NCI-H2107 treated with DMSO at 0.1 percent for 48 hours (cell line): ENCODE results near the gene WDR70.
A peak's percentile ranks its signal among the peaks of the same experiment; 100 is the strongest.
"Not testable (repeated sequence)": the region's sequence is repeated elsewhere in the genome, so short reads cannot be mapped to it uniquely, and the experiment has no call there.

ENCODE experiments used
- DNase-seq: peaks from one replicate; lab custom pipeline; 2025; ENCODE audit not compliant: unreplicated experiment; lab: John Stamatoyannopoulos, UW

WDR70 gene

GRCh38 chr5:37628876-37629275 is 249.8 kb downstream of the WDR70 start:
- no peak for DNase-seq

DNA sequence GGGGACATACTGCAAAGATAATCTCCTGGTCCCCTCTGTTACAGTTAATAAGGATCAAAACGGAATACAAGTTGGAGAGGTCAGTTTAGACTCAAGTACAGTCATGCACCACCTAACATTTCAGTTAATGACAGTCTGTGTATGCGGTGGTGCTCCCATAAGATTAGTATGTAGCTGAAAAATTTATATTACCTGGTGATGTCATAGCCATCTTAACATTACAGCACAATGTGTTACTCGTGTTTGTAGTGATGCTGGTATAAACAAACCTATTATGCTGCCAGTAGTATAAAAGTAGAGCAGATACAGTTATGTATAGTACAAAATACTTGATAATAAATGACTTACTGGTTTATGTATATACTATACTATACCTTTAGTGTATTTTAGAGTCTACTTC is 252.8 kb downstream of the WDR70 start:
- no peak for DNase-seq

GRCh38 chr5:37637165-37637845 is 258.2 kb downstream of the WDR70 start:
- no peak for DNase-seq

DNA sequence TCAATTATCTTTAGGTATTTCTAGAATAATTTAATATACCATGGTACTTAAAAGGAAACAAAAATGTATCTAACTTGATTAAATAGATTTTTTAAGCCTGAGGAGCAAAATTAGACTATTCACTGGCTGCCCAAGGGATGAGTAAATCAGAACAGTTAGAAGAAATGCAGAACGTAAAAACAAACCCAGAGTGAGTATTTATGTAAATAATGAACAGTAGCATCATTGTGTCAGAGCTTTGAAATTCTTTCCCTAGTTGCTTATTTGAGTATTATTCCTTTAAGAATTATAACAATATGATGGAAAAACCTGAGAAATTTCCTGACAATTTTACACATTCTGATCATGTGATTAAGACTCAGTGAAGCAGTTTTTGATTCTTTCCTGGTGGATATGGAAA is 259.8 kb downstream of the WDR70 start:
- DNase-seq: no peak

DNA sequence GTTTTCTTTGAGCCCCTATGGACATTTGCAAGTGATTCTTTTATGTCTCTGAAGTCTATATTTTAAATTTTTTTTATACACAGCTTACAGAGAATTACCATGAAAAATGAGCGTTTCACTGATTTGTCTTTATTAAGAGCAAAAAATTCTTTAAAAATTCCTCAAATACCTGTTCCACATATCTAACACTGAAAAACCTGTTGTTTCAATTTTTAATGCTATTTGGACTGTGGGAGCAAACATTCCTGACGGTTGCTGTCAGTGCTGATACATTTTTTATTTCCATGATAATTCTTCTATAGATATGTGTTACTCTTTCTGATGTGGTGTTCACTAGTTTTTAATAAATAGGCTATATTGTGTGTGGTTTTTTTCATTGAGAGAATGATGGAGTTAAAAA is 261.0 kb downstream of the WDR70 start:
- DNase-seq: no peak

DNA sequence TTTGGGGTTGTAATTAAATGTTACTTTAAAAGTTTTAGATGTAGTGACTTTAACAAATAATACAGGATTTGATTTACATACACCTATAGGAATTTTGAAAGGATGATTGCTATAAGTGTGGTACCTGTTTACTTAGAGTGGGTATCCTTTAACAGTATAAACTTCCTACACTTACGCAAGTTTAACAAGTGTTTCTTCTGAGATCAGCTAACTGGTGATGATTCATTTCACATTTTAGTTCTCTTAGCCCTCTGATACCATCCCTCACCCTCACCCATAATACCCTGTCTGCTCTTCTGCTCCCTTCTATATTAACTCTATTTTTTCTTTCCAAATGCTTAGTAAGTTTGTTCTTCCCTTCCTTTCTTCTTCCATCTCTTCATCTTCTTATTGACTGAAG is 262.8 kb downstream of the WDR70 start:
- DNase-seq: no peak

DNA sequence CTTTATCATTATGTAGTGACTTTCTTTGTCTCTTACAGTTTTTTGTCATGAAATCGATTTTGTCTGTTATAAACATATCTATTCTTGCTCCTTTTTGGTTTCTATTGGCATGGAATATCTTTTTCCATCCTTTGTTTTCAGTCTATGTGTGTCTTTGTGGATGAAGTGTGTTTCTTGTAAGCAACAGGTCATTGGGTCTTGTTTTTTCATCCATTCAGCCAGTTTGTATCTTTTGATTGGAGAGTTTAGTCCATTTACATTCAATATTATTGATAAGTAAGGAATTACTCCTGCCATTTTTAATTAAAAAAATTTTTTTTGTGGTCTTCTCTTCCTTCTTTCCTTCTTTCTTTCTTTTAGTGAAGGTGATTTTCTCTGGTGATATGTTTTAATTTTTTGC is 266.6 kb downstream of the WDR70 start:
- DNase-seq: no peak

GRCh38 chr5:37654566-37654965 is 275.4 kb downstream of the WDR70 start:
- DNase-seq: not testable (repeated sequence)

DNA sequence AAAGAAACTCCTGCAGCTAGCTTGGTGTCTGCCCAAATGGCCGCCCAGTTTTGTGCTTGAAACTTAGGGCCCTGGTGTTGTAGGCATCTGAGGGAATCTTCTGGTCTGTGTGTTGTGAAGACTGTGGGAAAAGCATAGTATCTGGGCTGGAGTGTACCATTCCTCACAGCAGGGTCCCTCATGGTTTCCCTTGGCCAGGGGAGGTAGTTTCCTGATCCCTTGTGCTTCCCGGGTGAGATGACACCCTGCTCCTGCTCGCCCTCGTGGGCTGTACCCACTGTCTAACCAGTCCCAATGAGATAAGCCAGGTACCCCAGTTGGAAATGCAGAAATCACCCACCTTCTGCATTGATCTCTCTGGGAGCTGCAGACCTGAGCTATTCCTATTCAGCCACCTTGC is 277.9 kb downstream of the WDR70 start:
- DNase-seq: no peak

DNA sequence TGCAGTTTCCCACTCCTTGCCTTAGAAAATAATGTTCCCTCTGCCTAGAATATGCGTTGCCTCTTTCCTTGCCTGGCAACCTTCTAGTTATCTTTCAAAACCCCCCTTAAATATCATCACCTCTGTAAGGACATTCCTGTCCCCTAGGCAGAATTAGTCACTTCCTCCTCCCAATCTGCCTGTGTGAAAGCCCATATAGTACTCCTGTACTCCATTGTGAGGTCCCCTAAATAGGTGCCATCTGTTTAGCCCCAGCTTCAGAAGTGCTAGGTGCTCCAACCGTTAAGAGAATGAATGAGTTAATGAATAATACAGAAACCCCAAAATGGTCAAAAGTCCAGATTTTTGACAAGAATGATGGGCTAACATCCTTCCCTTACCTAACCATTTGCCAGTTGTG is 279.3 kb downstream of the WDR70 start:
- DNase-seq: no peak

DNA sequence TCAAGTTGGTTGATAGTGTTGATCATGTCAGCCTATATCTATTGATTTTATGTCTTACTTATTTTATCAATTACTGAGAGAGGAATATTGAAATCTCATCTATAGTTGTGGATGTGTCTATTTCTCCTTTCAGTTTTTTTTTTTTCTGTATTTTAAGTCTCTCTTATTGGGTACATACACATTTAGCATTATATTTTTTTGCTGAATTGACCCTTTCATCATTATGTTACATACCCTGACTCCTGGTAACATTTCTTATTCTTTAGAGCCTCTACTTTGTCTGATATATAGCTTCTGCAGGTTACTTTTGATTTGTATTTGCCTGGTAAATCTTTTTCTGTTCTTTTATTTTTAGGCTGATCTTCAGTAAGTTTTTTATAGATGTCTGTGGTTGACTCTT is 281.2 kb downstream of the WDR70 start:
- DNase-seq: no peak

DNA sequence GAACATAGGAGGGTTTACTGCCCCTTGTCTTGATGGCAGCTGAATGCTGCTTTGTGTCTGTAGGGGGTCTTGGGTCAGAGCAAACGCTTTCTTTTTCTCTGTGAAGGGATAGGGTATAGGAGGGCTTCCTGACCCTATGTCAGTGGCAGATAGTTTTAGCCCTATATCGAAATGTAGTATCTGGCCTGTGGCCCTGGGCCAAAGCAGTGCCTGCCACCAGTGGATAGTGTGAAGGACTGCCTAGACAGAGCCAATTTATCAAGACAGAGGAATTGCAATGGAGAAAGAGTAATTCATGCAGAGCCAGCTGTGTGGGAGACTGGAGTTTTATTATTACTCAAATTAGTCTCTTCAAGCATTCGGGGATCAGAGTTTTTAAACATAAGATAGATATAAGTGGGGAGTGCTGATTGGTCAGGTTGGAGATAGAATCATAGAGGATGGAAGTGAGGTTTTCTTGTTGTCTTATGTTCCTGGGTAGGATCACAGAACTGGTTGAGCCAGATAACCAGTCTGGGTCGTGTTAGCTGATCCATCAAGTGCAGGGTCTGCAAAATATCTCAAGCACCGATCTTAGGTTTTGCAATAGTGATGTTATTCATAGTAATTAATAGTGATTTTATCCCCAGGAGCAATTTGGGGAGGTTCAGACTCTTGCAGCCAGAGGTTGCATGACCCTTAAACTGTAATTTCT is 282.3 kb downstream of the WDR70 start:
- DNase-seq: no peak

- no peak for DNase-seq
Measured at GRCh38 chr5:37661951-37662350, 282.8 kb downstream of the WDR70 start.

GRCh38 chr5:37662362-37662761 is 283.2 kb downstream of the WDR70 start:
- DNase-seq: no peak

GRCh38 chr5:37662789-37663485 is 283.8 kb downstream of the WDR70 start:
- DNase-seq: no peak

DNA sequence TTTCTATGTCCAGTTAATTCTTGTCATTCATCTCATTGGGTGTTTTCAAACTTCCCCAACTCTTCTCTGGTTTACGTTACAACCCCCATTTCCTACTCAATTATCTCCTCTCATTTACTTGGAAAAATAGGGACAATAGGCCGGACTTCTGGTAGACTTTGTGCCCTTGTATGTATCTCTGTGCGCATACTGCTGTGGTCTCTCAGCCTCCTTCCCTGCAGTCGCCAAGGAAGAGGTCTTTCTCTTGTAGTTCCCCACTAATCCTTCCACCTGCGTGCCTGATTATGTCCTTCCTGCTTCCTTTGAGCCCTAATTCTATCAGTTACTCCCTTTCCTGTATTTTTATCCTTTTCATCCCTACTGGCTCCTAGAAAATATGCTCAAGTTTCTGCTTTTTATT is 284.4 kb downstream of the WDR70 start:
- no peak for DNase-seq

- DNase-seq: no peak
Measured at GRCh38 chr5:37664551-37664950, 285.4 kb downstream of the WDR70 start.

- DNase-seq: no peak
Measured at GRCh38 chr5:37665272-37665671, 286.2 kb downstream of the WDR70 start.

DNA sequence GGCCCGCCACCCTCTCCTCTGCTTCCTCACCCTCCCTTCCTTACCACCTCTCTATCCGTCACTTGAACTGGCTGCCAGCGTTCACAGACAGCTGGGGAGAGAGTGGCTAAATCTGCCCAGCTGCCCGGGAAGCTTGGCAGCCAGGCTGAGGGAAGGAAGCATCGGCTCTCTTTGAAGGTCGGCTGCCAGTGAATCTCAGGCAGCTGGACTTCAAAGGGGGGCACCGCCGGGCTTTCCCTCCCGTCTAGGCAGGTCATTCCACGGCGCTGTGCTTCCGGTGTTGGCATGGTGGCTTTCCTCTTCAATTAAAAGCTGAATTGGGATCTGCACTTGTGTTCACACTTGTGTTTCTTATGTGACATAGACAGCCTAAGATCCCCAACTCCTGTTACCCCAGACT is 286.8 kb downstream of the WDR70 start:
- peak; percentile 59 for DNase-seq

DNA sequence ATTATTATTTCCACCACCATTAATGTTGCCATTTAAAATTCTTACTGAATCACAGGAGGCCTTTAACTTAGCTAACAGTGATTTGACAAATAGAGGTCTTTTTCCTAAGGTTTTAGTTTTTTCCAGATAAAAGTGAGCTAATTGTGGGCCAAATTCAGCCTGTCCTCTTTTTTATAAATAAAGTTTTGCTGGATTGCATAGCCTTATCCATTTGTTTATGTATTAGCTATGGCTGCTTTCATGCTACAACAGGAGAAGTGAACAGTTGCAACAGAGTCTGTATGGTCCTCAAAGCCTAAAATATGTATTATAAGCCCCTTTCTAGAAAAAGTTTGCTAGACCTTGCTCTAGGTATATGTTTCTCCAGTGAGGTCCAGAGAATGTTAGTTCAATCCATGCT is 288.3 kb downstream of the WDR70 start:
- no peak for DNase-seq

- no peak for DNase-seq
Measured at GRCh38 chr5:37667846-37668245, 288.7 kb downstream of the WDR70 start.

GRCh38 chr5:37668524-37669047 is 289.5 kb downstream of the WDR70 start:
- peak; percentile 94 for DNase-seq
